Adipocyte (in vitro differentiated cells): ENCODE data around the gene CDS2.
A peak's percentile ranks its signal among the peaks of the same experiment; 100 is the strongest.

Experiments
- DNase-seq: peaks from one replicate; pipeline ENCODE4 v3.0.0-alpha.2; 2015; ENCODE audit warnings: low read depth
- H3K27me3 ChIP-seq: replicated peaks from 2 replicates; pipeline ENCODE4 v1.7.0; 2013; ENCODE audit warnings: mild to moderate bottlenecking, low read length, moderate library complexity; ENCODE audit not compliant: control insufficient read depth, insufficient read depth
- H3K36me3 ChIP-seq: 2 replicates; pipeline ENCODE4 v1.7.0; 2013; ENCODE audit warnings: low read length, mild to moderate bottlenecking, moderate library complexity; ENCODE audit not compliant: control insufficient read depth, insufficient read depth, severe bottlenecking
- H3K4me1 ChIP-seq: 2 replicates; pipeline ENCODE4 v1.7.0; 2013; ENCODE audit warnings: mild to moderate bottlenecking, low read length, moderate library complexity; ENCODE audit not compliant: control insufficient read depth, insufficient read depth
- H3K4me3 ChIP-seq: 2 replicates; pipeline ENCODE4 v1.7.0; 2013; ENCODE audit warnings: mild to moderate bottlenecking, low read length, moderate library complexity
- H3K9ac ChIP-seq: 2 replicates; pipeline ENCODE4 v1.7.0; 2013; ENCODE audit warnings: mild to moderate bottlenecking, low read length, moderate library complexity
- H3K9me3 ChIP-seq: 2 replicates; pipeline ENCODE4 v1.7.0; 2013; ENCODE audit warnings: mild to moderate bottlenecking, low read length, moderate library complexity; ENCODE audit not compliant: control insufficient read depth

The CDS2 gene

DNA sequence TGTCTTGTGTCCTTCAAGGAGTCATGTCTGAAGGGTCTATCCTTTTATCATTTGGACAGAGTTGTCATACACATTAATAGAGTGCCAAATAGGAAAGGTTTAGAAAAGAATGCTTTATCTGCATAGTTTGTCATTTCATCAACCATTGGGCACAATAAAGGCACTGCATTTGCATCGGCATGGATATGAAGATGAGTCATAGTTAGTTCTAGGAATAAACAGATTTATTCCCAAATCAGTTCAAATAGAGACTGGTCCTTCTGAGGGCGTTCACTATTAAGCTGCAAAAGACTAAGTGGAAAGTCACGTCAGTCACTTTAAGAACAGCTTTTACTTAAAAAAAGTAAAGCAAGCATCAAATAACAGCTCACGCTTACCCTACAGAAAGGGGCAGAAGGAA is 90.8 kb downstream of the CDS2 start:
- Histone ChIP-seq H3K36me3 (no peaks in the 10 kb centered on the region), H3K4me3 (no peak overlapping the region), H3K9ac (no peak overlapping the region), H3K4me1 (peaks cover 25% of the 10 kb centered on the region), H3K27me3 (no peaks in the 10 kb centered on the region), H3K9me3 (no peaks in the 10 kb centered on the region)
- no peak for DNase-seq

DNA sequence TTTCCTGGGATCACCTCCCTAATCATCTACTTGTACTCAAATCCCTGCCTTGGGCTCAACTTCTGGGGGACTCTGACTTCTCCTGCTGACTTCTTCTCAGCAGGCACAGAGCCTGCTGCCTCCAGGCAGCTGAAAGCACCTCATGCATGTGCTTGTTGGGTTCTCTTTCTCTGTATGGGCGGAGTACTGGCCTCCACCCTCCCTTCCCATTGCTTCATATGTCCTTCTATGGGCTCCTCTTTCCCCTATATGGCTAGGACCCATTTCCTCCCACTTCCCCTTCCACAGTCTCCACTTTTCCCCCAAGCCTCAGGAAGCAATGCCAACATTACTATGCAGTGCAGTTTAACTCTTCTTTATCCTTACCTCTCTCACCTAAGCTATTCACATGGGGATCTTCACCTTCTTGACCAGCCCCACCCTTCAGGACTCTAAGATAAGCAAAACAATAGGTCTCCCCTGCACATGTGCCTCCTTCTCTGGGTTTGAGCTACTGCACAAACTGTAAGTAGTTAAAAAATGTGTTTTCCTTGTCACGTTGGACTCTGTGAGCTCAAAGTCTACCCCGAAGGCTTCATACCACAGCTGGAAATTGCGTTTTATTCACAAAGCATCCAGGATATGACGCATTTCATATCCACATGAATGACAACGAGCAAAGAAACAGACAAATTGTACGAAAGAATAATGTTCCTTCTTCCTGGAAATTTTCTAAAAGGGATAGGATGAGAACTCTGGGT is 93.7 kb downstream of the CDS2 start:
- Histone ChIP-seq H3K9me3 (no peaks in the 10 kb centered on the region), H3K36me3 (no peaks in the 10 kb centered on the region), H3K9ac (no peak overlapping the region), H3K4me3 (no peak overlapping the region), H3K4me1 (peaks cover 23% of the 10 kb centered on the region), H3K27me3 (no peaks in the 10 kb centered on the region)
- no peak for DNase-seq

DNA sequence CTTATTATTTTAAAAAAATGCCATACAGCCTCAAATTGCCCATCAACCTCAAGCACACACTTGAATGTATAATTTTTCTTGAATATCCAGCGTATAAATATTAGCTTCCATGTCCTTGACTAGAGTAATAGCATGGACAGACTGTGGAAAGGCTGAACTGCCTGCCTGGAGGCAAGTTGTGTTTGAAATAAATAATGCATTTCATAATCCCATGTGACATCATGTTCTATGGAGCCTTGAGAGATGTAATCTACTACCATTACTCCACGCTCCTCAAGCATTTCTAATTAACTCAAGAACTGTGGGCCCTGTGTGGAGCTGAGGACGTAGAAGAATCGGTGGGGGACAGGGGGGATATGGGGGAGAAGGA is 94.2 kb downstream of the CDS2 start:
- Histone ChIP-seq H3K4me1 (peaks cover 18% of the 10 kb centered on the region), H3K27me3 (no peaks in the 10 kb centered on the region), H3K9ac (no peak overlapping the region), H3K9me3 (no peaks in the 10 kb centered on the region), H3K36me3 (no peaks in the 10 kb centered on the region), H3K4me3 (no peak overlapping the region)
- peak; percentile 4 for DNase-seq

DNA sequence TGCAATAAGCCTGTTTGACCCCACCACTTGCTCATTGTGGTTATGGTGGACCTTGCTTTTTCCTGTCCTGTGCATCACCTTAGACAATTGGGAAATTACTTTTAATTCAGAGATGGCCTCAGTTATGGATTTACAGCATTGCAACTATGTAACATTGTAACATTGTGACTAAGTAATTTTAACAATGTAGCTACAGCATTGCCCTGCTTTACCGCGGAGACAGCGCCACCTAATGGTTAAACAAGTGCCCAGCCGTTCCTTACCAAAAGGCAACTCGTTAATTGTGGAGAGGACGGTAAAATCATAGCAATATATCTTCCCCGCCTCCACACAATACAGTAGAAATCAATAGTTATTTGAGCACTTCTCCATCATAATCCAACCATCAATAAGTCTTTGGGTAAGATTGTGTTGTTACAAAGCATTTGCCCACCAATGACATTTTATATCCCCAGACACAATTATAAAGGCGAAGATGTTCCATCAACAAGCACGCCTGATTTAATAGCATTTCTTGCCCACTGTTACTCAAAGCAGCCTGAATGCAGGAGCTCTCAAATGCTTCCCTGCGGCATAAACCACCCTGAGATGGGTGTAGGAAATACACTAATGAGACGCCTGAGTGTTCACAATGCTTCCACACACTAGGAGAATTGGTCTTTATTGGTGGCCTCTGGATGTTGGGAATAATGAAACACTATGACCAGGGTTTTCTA is 96.3 kb downstream of the CDS2 start:
- Histone ChIP-seq H3K4me1 (peaks cover 13% of the 10 kb centered on the region), H3K9ac (no peak overlapping the region), H3K36me3 (no peaks in the 10 kb centered on the region), H3K27me3 (no peaks in the 10 kb centered on the region), H3K4me3 (no peak overlapping the region), H3K9me3 (no peaks in the 10 kb centered on the region)
- peak; percentile 82 for DNase-seq

DNA sequence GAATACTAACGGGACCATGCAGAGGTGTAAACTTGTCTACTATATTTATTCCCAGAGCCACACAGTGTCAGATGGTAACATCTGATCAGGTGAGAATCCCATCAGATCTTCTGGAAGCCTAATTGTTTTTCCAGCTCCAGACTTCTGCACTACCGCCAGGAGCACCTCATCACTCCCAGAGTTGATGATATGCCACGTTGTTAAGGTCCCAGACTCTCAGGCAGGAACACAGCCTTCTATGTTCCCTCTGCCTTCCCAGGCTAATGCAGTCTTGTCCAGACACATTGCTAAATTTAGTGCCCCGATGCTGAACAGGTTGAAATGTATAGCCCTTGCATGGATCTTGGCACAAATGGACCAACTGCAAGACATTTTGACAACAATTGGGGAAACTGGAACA is 103.7 kb downstream of the CDS2 start:
- H3K4me3 ChIP-seq, result no peak overlapping the region
- no peak for DNase-seq
- H3K4me1 ChIP-seq, result no peaks in the 10 kb centered on the region
- H3K36me3 ChIP-seq, result no peaks in the 10 kb centered on the region
- H3K27me3 ChIP-seq, result no peaks in the 10 kb centered on the region
- H3K9ac ChIP-seq, result no peak overlapping the region
- H3K9me3 ChIP-seq, result no peaks in the 10 kb centered on the region

DNA sequence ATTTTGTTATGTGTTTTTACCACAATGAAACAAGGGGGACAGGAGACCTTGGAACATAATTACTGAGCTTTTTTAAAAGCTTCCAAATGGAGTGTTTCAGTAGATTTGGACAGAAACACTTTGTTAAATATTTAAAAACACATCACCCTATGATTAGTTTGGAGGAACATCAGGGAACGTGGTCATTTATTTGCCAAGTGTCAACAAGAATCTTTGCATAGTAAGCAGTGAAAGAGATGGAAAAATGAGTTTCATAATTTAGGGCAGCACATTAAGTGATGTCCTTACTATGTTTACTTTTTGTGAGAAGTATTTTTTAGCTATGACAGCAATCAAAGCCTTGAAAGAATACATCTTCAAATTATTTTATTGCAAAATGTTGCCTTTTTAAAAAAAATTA is 107.3 kb downstream of the CDS2 start:
- Histone ChIP-seq H3K4me1 (no peaks in the 10 kb centered on the region), H3K9ac (no peak overlapping the region), H3K4me3 (no peak overlapping the region), H3K27me3 (no peaks in the 10 kb centered on the region), H3K36me3 (no peaks in the 10 kb centered on the region), H3K9me3 (no peaks in the 10 kb centered on the region)
- DNase-seq, result no peak

DNA sequence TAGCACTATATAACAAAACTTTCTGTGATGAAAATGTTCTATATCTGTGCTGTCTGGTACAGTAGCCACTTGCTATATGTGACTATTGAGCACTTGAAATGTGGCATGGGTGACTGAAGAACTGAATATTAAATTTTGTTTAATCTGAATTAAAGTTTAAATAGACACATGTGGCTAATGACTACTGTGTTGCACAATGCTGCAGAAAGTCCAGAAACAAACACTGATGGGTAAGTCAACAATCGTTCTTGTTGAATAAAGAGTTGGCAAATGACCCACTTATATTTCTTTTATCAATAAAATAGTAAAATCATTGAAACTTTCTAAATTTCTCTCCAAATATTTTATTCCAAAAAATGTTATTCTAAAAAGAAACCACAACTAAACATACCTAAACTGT is 108.2 kb downstream of the CDS2 start:
- Histone ChIP-seq H3K4me1 (no peaks in the 10 kb centered on the region), H3K36me3 (no peaks in the 10 kb centered on the region), H3K27me3 (no peaks in the 10 kb centered on the region), H3K4me3 (no peak overlapping the region), H3K9ac (no peak overlapping the region), H3K9me3 (no peaks in the 10 kb centered on the region)
- DNase-seq, result no peak
